OCI-LY3 (cell line): ENCODE results near the gene IGSF22.

Experiments used
- CTCF ChIP-seq: fragments of 200-600, 300-600 bp; sonication (generic); IDR thresholded peaks from 2 replicates; pipeline ENCODE4 v1.5.1; 2014; ENCODE audit warnings: antibody characterized with exemption, low read length, low read depth
- EZH2phosphoT487 ChIP-seq: fragments of 200-600 bp; shearing (Covaris generic); IDR thresholded peaks from 2 replicates; pipeline ENCODE4 v1.6.1; 2018; ENCODE audit warnings: antibody characterized with exemption, mixed run types, low read depth

- TF ChIP-seq CTCF (no peak), EZH2phosphoT487 (no peak)
These were observed 26.8 kb downstream of the IGSF22 start for GRCh38 chr11:18699269-18699596.
